ENCODE data around the gene TOX3. TPM values are rescaled to one million over a fixed set of nuclear protein-coding genes. Genes with fewer than 3 reads are reported as not detected.

TOX3 gene
- total and polyA plus RNA-seq, 2 of the 13 experiments (the other 11 are each of a cell fraction or from before 2014, with no cell fraction given): 14.5 to 98.6 TPM

GRCh38 chr16:52455549-52456277 lies 91.2 kb downstream of the TOX3 start:
- 100% methylated on average over 3 of the region's 3 CpGs for WGBS (ENCODE audit: low lambda C conversion rate)
- BruUV-seq (replicated peaks): no TSS peak
- in situ Hi-C loops (cut with HindIII; ENCODE audit: extremely low pct_ligation_motif_present, low pct_unique_long_range_greater_than_20kb): loop anchor here (5.0 kb wide), 2 partner anchors 37 to 92 kb away; partner anchors contain the start of gene TOX3
- FAIRE-seq (no peak), DNase-seq (ENCODE audit: low spot score) (no peak), ATAC-seq (no peak; the same call in 2 of the 3 replicates)
- Histone ChIP-seq H3K79me2 (ENCODE audit: insufficient read depth, low read length) (peaks cover 26% of the 10 kb centered on the region), H3K9ac (ENCODE audit: insufficient read depth, low read depth, low read length) (peak overlapping the region; percentile 7; the same call in 1 of the 2 replicates), H3K9me3 (ENCODE audit: low read length) (no peaks in the 10 kb centered on the region), H2AFZ (ENCODE audit: low read length) (no peak overlapping the region), H4K20me1 (ENCODE audit: insufficient read depth, low read length) (no peaks in the 10 kb centered on the region; the same call in 1 of the 2 replicates), H3K4me3 (replicated peaks in 1 of 3; ENCODE audit: insufficient read depth in 1 of 3, low read depth in 2 of 3, low read length in 3 of 3) (no peak overlapping the region; a peak in 1 of 6 replicates), H3K27ac (ENCODE audit: extremely low read length, insufficient read depth, low read length) (peak overlapping the region; percentile 73), H3K4me1 (ENCODE audit: insufficient read depth, low read length) (peaks cover 70% of the 10 kb centered on the region), H3K36me3 (replicated peaks in 1 of 2; ENCODE audit: control insufficient read depth in 1 of 2, insufficient read depth in 2 of 2, low read length in 2 of 2) (peaks cover 3 to 28% of the 10 kb centered on the region in 2 experiments), H3K27me3 (ENCODE audit: control insufficient read depth in 1 of 2, insufficient read depth in 2 of 2, low read length in 2 of 2) (no peaks in the 10 kb centered on the region), H3K4me2 (ENCODE audit: low read depth, low read length) (peak overlapping the region; percentile 10; the same call in 1 of the 2 replicates)
- POLR2A ChIA-PET: interaction anchor here (1.2 to 1.9 kb wide), 3 partner anchors 33 to 41 kb away, joined by 3 to 6 read pairs (median 3); no protein-coding TSS in a partner anchor
- intact Hi-C loops (cut with micrococcal nuclease; ENCODE audit: unreplicated experiment): loop anchor here (1.0 to 5.0 kb wide), 3 partner anchors 37 to 92 kb away; partner anchors contain the start of gene TOX3
- CTCF ChIA-PET (ENCODE audit: low intra/inter-chr PET ratio, low total read pairs): no interaction called here
- TF ChIP-seq CHD4 (IDR thresholded peaks at IDR 0.05; ENCODE audit: borderline replicate concordance, low read length) (0 out of 2 replicates have a peak, but pooled peaks have one; percentile 25), RORA (CRISPR knock-in tag; IDR thresholded peaks at IDR 0.05) (no peak), ZNF670 (CRISPR knock-in tag; IDR thresholded peaks at IDR 0.05; ENCODE audit: borderline replicate concordance) (no peak), NAIF1 (CRISPR knock-in tag; IDR thresholded peaks at IDR 0.05; ENCODE audit: borderline replicate concordance) (peak; percentile 26; the same call in 1 of the 2 replicates), ZNF460 (CRISPR knock-in tag; IDR thresholded peaks at IDR 0.05; ENCODE audit: borderline replicate concordance) (no peak), SMAD3 (CRISPR knock-in tag; IDR thresholded peaks at IDR 0.05) (0 out of 2 replicates have a peak, but pooled peaks have one; percentile 11), SIN3A (IDR thresholded peaks at IDR 0.05; ENCODE audit: borderline replicate concordance, low read depth, low read length) (no peak), KAT8 (CRISPR knock-in tag; IDR thresholded peaks at IDR 0.05) (no peak), ZNF691 (CRISPR knock-in tag; IDR thresholded peaks at IDR 0.05; ENCODE audit: borderline replicate concordance, low read depth) (0 out of 2 replicates have a peak, but pooled peaks have one; percentile 27), PHB2 (IDR thresholded peaks at IDR 0.05; ENCODE audit: partially characterized antibody) (no peak), YEATS4 (CRISPR knock-in tag; IDR thresholded peaks at IDR 0.05; ENCODE audit: borderline replicate concordance) (no peak), ZNF496 (CRISPR knock-in tag; IDR thresholded peaks at IDR 0.05; ENCODE audit: insufficient replicate concordance) (no peak), ZMYM2 (CRISPR knock-in tag; IDR thresholded peaks at IDR 0.05) (peak; percentile 32; the same call in 1 of the 2 replicates), NFIB (CRISPR knock-in tag; IDR thresholded peaks at IDR 0.05; ENCODE audit: borderline replicate concordance) (no peak), ZNF263 (CRISPR knock-in tag; IDR thresholded peaks at IDR 0.05) (no peak), CEBPB (IDR thresholded peaks at IDR 0.05; ENCODE audit: borderline replicate concordance, low read depth, low read length) (no peak), SSRP1 (CRISPR knock-in tag; IDR thresholded peaks at IDR 0.05) (0 out of 2 replicates have a peak, but pooled peaks have one; percentile 60), KDM1A (CRISPR knock-in tag; IDR thresholded peaks at IDR 0.05) (peak; percentile 88; the same call in 1 of the 2 replicates), ZNF530 (CRISPR knock-in tag; IDR thresholded peaks at IDR 0.05; ENCODE audit: low read depth) (no peak), HOXD1 (CRISPR knock-in tag; IDR thresholded peaks at IDR 0.05) (no peak), ZMYM3 (CRISPR knock-in tag; IDR thresholded peaks at IDR 0.05) (peak; percentile 75), RXRA (CRISPR knock-in tag; IDR thresholded peaks at IDR 0.05) (no peak)
- TF ChIP-seq, protein P1, sequence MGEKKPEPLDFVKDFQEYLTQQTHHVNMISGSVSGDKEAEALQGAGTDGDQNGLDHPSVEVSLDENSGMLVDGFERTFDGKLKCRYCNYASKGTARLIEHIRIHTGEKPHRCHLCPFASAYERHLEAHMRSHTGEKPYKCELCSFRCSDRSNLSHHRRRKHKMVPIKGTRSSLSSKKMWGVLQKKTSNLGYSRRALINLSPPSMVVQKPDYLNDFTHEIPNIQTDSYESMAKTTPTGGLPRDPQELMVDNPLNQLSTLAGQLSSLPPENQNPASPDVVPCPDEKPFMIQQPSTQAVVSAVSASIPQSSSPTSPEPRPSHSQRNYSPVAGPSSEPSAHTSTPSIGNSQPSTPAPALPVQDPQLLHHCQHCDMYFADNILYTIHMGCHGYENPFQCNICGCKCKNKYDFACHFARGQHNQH (CRISPR knock-in tag; IDR thresholded peaks at IDR 0.05): no peak
